Activated effector memory CD4-positive, alpha-beta T cell treated with Interleukin-2 at 50 U/mL for 16 hours (primary cell): Measurements from ENCODE around the gene HAGHL.
"Not testable (repeated sequence)": the region's sequence is repeated elsewhere in the genome, so short reads cannot be mapped to it uniquely, and the experiment has no call there.

Experiments used
- DNase-seq: peaks from one replicate; pipeline ENCODE4 v3.0.0-alpha.2; 2020

HAGHL gene

DNA sequence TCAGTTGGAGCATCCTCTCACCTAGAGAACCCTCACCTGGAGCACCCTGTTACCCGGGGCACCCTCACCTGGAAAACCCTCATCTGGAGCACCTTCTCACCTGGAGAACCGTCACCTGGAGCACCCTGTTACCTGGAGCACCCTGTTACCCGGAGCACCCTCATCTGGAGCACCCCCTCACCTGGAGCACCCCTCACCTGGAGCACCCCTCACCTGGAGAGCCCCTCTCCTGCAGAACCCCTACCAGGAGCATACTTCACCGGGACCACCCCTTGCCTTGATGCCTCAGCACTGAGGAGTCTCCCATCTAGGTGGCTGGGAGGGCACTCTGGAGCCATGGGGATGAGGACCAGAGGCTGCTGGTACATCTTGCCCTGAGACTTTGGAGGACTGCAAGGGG, 17.9 kb upstream of the HAGHL start:
- DNase-seq: no peak

DNA sequence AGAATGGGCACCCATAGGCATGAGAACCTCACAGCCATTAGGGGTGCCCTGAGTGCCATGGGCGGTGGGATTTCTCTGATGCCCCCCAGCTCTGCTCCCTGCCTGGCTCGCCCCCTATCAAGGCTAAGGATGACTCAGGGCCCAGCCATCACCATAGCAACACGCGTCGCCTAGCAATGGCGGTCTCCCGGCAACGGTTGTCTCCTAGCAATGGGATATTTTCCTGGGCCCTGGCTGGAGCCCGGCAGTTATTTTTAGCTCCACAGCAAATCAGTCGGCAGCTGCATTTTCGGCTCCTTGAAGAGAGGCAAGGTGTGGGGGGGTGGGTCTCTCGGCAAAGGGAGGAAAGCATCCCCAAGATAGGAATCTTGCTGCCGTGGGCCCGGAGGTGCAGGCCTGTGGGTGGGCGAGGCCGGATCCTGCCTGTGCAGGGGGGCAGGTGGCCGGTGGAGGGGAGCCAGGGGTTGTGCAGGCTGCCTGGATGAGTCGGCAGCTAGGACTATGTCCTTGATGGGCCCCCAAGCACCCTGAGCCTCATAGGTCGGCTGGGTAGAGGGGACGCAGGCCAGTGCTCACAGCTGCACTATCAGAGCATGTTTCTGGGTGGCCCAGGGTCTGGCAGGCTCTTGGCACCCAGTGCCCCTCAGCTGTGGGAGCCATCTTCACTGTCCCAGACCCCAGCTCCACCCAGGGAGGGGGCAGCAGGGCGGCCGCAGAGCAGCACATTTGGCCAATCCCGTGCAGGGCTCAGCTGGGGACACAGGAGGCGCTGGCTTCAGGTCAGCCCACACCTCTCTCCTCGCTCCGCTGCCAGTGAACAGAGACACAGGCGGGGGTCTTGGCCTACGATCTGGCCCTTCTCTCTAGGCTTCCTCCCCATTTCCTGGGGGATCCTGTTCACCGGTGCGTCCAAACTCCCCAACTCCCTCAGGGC, 17.1 kb upstream of the HAGHL start:
- DNase-seq: no peak

DNA sequence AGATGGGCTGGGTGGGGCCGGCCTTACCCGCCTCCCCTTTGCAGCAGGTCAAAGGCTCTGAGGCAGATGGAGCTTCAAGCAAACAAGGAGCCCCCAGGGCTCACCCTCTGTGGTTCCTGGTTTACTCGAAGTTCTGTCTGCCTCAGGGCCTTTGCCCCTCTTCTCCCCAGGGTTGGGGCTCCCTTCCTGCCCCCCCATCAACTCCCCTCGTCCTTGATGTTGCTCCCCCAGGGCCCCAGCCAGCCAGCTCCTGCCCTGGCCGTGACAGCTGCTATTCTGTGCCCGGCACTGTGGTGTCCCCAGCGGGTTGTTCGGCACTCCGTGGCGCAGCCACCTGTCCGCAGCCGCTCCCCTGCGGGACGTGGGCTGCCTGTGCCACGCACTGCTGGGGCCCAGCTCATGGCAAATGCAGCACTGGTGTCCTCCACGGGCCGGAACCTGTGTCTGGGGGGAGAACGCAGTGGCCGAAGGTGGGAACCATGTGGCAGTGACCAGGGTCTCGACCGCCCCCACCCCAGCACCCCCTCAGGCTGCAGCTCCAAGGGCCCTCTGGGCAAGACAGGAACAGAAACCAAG, 16.3 kb upstream of the HAGHL start:
- no peak for DNase-seq

DNA sequence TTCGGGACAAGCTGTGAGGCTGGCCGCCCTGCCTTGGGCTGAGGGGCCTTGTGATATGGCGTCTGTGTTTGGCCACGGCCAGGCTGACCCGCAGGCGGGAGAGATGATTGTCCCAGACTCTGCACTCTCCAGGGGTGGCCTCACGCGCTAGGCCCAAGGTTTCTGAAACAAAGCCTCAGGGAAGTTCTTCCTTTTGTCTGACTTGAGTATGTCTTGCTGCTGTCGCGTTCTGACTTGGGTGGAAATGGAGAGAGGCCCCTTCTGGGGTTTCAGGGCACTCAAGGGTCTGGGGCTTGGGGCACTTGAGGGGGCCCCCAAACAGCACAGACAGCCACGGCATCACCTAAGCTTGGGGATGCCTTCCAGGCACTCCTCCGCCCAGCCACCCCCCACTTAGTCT, 15.8 kb upstream of the HAGHL start:
- no peak for DNase-seq

DNA sequence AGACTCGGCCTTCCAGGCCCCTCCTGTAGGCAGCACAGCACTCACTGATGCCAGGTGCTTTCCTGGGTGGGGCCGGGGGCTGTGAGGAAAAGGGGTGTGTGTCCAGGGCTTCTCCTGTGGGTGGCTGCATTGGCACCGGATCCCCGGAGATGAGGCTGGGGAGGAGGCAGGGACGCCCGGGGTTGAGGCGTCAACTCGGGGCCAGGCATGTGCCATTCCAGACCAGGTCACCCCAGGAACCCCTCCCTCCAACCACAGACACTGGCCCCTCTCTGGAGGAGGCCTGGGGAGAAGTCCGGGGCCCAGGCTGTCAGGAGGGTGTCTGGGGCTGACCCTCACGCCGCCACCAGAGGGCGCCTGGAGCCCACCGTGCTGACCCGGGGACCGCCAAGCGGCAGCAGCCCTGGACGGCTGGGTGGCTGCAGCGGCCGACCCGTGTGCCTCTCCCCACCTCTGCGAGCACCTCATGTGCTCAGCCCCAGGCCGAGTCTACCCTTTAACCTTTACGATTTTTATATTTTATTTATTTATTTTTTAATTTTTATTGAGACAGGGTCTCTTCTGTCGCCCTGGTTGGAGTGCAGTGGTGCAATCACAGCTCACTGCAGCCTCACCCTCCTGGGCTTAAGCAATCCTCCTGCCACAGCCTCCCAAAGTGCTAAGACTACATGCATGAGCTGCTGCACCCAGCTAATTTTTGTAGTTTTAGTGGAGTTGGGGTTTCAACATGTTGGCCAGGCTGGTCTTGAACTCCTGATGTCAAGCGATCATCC, 15.2 kb upstream of the HAGHL start:
- peak; percentile 65 for DNase-seq

DNA sequence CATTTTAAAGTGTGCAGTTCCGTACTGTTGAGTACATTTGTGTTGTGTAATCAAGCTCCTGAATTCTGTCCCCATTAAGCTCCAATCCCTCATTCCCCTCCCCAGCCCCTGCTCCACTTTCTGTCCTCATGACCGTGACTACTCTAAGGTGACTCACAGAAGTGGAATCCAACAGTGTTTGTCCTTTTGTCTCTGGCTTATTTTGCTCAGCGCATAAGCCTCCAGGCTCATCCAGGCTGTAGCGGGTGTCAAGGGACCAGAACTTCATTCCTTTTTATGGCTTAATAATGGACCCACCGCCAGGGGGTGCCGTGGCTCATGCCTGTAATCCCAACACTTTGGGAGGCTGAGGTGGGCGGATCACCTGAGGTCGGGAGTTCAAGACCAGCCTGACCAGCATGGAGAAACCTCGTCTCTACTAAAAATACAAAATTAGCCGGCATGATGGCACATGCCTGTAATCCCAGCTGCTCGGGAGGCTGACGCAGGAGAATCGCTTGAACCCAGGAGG, 14.1 kb upstream of the HAGHL start:
- not testable (repeated sequence) for DNase-seq

DNA sequence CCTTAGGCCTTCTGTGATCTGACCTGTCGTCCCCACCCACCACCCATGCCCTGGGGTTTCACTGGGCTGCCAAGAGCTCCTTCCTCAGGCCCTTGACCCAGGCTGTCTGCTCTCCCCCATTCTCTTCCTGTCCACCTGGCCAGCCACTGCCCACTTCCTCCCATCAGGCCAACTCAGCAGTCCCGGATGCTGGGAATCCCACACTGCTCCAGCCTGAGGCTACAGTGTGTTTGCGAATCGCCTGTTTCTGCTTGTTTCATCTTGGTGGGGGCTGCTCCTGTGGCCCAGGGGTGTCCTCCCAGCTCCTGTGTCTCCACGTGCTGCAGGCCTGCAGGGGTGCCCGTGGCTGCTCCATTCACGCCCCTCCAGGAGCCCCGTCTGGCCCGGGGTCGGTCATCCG, 12.8 kb upstream of the HAGHL start:
- no peak for DNase-seq

DNA sequence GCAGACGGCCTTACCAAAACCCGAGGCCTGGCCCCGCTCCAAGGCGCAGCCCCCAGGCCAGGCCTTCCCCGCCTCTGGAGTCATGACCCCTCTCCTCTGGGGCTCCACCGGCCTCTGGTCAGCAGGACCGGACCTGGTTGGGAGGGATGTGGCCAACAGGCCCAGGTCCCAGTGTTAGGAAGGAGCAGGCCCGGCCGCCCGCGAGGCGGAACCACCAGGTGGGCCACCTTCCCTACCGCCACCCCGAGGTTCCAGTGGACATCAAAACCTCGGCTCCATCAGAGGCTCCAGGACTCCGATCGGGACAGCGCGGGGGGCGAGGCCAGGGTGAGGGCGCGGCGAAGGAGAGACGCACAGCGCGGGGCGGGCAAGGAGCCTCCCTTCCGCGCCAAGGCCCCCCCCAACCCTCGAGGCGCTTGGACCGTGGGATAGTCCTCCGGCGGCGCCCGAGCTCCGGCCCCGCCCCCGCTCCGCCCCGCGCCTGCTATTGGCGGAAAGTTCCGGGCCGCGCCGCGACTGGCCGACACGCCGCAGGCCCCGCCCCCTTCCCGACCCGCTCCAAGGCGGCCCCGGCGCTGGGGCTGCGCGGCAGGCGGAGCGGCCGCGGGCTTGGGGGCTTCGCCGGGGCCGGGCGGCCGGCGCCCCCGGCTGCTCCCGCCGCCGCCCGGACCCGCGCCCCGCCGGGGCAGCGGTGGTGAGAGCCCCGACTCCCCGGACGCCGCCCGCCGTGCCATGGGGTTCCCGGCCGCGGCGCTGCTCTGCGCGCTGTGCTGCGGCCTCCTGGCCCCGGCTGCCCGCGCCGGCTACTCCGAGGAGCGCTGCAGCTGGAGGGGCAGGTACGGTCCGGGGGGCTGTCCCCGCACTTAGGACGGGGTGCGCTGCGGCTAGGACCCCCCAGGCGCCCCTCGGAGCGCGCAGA, 12.1 kb upstream of the HAGHL start, which contains the start of gene METRN:
Gene METRN (plus strand): TSS at position 561 of the 919 bp plus-strand sequence. CDS start 172 bp downstream, at position 733.
- peak; percentile 81 for DNase-seq

DNA sequence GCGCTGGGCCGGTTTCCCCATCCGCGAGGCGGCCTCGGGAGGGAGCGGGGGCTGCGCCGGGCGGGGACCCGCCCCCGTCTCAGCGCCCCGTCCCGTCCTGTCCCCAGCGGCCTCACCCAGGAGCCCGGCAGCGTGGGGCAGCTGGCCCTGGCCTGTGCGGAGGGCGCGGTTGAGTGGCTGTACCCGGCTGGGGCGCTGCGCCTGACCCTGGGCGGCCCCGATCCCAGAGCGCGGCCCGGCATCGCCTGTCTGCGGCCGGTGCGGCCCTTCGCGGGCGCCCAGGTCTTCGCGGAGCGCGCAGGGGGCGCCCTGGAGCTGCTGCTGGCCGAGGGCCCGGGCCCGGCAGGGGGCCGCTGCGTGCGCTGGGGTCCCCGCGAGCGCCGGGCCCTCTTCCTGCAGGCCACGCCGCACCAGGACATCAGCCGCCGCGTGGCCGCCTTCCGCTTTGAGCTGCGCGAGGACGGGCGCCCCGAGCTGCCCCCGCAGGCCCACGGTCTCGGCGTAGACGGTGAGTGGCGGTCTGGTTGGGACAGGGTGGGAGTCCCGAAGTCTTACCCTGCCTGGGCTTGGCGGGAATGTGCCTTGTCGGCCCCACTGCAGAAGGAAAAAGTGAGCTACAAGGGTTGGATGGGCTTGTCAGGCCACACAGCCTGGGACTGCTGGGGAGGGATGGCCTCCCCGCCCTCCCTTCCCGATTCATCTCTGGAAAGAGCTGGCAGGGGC, 11.3 kb upstream of the HAGHL start:
- DNase-seq: no peak

DNA sequence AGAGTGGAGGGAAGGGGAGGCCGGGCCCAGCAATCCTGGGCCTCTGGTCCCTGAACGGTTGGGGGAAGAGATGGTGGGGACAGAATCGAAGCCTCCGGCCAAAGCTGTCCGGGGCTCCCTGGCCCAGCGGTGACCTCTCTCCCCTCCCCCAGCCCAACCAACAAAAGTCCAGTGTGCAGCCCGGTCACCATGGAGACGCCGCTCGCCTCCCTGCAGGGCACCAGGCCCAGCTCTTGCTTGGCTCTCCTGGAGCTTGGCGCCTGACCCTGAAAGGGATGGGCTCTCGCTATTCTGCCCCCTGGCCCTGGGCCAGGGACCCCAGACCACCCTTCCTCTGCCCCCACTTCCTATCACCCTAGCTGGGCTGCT, 10.7 kb upstream of the HAGHL start:
- no peak for DNase-seq

DNA sequence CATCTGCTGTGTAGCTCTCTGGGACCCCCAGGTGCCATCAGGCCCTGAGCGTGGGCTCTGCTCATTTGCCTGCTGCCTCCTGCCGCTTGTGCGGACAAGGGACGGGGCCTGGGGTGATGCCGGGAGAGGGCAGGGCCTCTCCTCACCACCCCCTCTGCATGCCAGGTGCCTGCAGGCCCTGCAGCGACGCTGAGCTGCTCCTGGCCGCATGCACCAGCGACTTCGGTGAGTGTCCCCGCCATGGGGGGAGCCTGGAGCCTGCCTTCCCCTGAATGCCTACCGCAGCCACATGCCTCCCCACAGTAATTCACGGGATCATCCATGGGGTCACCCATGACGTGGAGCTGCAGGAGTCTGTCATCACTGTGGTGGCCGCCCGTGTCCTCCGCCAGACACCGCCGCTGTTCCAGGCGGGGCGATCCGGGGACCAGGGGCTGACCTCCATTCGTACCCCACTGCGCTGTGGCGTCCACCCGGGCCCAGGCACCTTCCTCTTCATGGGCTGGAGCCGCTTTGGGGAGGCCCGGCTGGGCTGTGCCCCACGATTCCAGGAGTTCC, 10.1 kb upstream of the HAGHL start:
- no peak for DNase-seq

DNA sequence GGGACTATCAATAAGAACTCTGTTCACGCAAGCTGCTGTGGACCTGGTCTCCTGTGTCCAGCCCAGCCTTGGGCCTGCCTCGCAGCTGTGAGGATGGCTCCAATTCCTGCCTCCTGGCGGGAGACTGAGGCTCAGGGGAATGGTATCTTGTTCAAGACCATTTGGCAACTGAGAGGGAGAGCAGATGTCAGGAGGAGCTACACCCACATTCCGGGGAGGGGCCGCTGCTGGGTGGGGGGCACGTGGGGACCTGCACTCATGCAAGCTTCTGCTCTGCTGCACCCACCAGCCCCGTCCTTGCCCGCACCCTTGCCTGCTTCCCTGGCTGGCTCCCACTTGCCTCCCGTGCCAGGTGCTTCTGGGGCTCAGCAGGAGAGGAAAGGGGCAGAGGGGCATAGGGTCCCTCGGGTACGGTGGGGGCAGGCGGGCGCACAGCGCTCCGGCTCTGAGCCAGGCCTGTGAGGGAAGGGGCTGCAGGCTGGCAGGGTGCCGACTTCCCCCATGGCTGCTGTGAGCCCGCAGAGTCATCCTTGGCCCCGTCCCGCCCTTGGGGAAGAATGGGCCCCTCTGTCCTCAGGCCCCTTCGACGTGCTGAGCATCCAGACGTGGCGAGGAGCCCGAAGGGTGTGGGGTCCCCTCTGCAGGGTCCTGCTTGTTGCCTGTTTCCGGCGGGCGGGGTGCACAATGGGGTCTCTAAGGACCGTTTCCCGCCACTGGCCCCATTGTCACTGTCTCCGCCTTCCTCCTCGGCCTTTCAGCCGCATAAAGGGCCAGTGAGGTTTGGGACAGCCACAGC, 9.3 kb upstream of the HAGHL start:
- DNase-seq: no peak

DNA sequence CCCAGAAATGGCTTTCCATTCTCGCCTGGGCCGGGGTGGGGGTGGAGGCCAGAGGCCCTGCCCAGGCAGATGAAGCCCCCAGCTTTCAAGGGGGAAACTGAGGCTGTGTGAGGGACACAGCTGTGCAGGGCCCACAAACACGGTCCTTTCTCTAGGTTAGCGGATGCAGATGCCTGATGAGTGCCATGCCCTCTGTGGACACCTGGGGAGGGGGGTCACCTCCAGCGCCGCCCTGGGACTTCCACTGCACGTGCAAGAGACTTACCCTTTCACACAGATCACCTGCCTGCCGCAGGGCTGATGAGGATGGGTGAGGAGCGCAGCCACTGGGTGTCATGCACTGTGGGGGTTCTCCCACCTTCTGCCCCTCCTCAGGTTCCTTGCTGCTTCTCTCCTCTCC, 8.5 kb upstream of the HAGHL start:
- DNase-seq: no peak

DNA sequence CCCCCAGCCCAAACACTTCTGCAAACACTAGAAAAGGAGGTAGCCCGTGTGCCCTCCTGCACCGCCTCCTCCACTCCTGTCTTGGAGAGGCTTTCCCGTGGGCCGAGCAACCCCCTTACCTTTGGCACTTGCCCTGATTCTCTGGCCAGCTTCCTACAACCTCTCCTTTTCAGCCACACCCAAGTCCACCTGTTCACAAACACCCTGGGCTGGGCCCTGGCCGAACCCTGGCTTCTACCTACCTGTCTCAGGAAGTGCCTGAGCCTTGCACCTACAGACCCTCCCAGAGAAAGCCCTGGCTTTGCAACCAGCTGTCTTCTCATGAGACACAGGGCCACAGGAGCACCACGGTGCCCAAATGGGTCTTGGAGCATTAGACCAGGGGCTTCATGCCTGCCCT, 8.0 kb upstream of the HAGHL start:
- no peak for DNase-seq

DNA sequence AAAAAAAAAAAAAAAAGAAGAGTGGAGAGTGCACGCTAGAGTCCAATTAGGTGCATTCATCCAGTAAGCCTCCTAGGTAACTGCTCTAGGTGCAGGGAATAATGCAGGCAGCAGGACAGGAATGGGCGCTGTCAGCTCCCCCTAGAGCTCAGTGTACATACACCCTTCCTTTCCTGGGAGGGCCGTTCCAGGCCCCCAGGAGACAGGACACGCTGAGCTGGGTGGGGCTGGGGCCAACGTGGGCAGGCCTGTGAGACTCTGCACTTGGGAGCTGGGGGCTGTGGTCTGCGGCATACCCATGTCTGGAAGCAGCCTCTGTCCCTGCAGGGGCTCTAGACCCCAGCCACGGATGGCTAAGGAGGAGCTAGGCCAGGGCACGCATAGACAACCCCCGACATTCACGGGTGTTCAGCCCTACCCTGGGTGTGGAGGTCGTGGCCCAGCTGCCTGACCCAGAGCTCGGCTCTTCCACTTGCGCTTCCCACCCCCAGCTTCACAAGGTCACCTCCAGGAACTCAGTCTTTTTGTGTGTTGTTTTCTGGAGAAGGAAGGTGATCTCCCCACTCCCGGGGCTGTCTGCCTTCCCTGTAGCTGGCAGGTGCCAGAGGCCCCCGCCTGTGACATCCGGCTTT, 7.0 kb upstream of the HAGHL start:
- no peak for DNase-seq

DNA sequence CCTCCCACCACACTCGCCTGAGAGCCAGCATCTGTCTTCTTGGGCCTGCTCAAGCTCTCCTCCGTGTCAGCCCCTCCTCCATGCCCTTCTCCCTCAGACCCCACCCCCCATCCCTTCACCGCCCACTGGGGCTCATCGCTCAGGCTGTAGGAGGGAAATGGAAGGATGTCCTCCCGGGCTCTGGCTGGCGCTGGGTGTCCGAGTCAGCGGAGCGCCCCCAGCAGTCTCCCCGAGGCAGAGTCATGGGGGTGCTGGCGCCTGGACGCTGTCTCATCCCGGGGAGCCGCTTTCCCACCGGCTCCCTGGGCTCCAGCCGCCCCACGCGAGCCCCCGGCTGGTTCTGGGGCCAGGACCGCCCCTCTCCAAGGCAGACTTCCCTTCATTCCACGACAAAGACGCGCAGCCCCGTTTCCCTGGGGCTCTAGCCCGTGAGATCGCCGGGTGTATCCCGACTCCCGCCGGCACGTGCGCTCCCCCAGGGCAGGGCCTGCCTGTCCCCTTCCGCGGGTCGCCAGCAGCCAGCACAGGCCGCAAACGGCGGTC, 6.4 kb upstream of the HAGHL start:
- DNase-seq: no peak

DNA sequence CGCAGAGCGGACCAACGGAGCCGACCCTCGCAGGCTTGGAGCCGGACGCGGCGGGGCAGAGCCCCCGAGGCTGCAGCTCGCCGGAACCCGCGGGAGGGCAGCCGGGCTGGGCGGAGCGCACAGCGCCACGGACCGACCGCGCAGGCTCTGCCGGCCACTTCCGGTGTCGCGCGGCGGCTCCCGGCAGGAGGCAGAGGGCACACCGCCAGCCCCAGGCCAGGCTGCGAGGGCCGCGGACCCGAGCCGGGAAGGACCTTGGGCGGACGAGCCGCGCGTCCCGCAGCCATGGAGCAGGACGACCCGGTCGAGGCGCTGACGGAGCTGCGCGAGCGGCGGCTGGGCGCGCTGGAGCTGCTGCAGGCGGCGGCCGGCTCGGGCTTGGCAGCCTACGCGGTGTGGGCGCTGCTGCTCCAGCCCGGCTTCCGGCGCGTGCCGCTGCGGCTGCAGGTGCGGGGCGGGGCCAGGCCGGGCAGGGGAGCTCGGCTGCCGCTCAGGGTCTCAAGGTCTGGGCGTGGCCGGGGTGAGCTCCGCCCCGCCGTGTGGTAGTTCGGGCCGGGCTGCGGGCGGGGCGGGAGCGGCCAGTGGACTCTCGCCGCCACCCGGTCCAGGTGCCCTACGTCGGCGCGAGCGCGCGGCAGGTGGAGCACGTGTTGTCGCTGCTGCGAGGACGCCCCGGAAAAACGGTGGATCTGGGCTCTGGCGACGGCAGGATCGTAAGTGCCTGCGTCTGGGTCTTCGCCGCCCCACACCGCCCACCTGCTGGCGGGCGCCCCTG, 5.7 kb upstream of the HAGHL start, which contains the start of gene ANTKMT:
Gene ANTKMT (plus strand): TSS at position 157 of the 775 bp plus-strand sequence. CDS start 129 bp downstream, at position 286.
- peak; percentile 58 for DNase-seq

DNA sequence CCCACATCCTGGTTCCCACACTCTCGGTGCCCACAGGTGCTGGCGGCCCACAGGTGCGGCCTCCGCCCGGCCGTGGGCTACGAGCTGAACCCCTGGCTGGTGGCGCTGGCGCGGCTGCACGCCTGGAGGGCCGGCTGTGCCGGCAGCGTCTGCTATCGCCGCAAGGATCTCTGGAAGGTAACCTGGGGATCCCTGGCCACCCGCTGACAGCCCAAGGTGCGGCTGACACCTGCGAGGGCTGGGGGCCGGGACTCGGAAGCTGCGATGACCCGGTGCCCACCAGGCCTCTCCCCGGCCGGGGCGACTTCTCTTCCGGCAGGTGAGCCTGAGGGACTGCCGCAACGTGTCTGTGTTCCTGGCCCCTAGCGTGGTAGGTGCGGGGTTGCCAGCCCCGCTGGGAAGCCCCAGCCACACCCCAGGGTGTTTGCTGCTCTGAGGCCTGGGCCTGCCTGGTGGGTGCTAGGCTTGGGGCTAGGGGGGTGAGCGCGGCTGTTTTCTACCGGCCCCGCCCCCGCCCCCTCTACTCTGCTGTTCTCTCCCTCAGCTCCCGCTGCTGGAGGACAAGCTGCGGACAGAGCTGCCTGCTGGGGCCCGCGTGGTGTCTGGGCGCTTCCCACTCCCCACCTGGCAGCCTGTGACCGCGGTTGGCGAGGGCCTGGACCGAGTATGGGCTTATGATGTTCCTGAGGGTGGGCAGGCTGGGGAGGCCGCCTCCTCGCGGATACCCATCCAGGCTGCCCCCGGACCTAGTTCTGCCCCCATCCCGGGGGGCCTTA, 5.0 kb upstream of the HAGHL start:
- no peak for DNase-seq
